Measurements from ENCODE around the gene RASGEF1C. TPM values are rescaled to one million over a fixed set of nuclear protein-coding genes. Genes with fewer than 3 reads are reported as not detected.

RASGEF1C gene
- total and polyA plus RNA-seq, 4 donors: 0.09 to 0.10 TPM; not detected in 2

DNA sequence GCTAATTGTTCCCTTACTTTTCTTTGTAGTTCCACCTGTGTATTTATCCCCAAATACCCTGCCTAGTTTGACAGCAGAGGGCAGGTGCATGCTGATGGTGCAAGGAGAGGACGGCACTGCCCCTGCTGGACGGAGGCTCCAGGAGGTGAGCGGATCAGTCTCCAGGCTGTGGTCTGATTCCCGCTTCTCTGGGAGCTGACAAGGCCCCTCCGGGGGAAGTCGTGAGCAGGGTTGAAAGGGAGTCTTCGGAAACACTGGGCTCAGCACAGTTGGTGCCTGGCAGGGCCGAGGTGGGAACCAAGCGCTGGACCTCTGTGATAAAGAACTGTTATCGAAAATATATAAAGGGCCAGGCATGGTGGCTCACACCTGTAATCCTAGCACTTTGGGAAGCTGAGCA is 52.9 kb downstream of the RASGEF1C start:
- H3K27ac ChIP-seq (ENCODE audit: low read depth in 1 of 2, low read length in 2 of 2): no peak overlapping the region
- WGBS: 86% methylated on average over 10 of the region's 10 CpGs

DNA sequence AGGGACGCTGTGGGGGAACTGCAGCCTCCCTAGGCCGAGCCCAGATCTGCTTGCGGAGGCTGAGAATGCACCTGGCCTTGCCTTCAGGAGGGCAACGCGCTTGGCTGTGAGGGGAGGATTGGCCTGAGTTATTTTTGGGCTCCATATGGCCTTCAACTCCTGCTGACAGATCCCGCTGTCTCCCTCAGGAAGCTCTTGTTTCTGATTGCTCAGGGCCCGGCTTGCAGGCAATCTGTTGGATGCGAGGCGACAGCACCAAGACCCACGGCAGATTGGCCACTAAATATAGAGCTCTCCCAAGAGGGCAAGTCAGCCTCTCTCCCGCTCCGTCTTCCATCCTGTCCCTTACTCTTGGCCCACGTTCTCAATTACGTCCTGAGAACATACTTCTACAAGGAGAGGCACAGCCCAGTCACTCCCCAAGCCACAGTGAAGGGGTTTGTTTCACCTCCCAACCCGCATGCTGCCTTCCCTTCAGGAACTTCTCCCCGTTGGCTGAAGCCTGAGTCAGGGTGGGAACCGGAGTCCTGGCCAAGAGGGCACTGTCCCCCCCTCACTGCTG is 53.6 kb downstream of the RASGEF1C start:
- 79% methylated on average over 17 of the region's 17 CpGs for WGBS
- H3K4me1 ChIP-seq (ENCODE audit: control insufficient read depth in 4 of 4, insufficient read depth in 4 of 4, low read length in 3 of 4): no peaks in the 10 kb centered on the region
- TF ChIP-seq NR2F2 (IDR thresholded peaks at IDR 0.05) (no peak), GABPA (IDR thresholded peaks at IDR 0.05 in 1 of 2, conservative IDR thresholded peaks at IDR 0.05 in 1 of 2) (no peak), RXRA (IDR thresholded peaks at IDR 0.05) (no peak), RAD21 (IDR thresholded peaks at IDR 0.05) (no peak), FOXA2 (IDR thresholded peaks at IDR 0.05) (no peak), HNF4G (IDR thresholded peaks at IDR 0.05) (no peak)
- TF ChIP-seq, protein P1, sequence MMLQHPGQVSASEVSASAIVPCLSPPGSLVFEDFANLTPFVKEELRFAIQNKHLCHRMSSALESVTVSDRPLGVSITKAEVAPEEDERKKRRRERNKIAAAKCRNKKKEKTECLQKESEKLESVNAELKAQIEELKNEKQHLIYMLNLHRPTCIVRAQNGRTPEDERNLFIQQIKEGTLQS (IDR thresholded peaks at IDR 0.05): no peak
- peaks cover 0 to 4% (median 1%) of the 10 kb centered on the region in 4 donors for H3K9me3 ChIP-seq (ENCODE audit: control insufficient read depth in 4 of 4, low read length in 3 of 4)
- peaks cover 0 to 1% (median 0%) of the 10 kb centered on the region in 4 donors for H3K36me3 ChIP-seq (ENCODE audit: control insufficient read depth in 4 of 4, insufficient read depth in 3 of 4, low read depth in 1 of 4, low read length in 3 of 4)
- H3K27ac ChIP-seq (ENCODE audit: low read depth in 1 of 2, low read length in 2 of 2): no peak overlapping the region
- peaks cover 0 to 2% (median 0%) of the 10 kb centered on the region in 4 donors for H3K27me3 ChIP-seq (ENCODE audit: control insufficient read depth in 4 of 4, insufficient read depth in 4 of 4, low read length in 3 of 4)
- H3K4me3 ChIP-seq (ENCODE audit: low read depth in 1 of 3, low read length in 3 of 3): no peak overlapping the region
- H3K9ac ChIP-seq (ENCODE audit: low read depth in 1 of 2, low read length in 2 of 2): no peak overlapping the region
- DNase-seq (ENCODE audit: low spot score): peak; percentile 28

More for the DNA sequence above, 52.9 kb downstream of the RASGEF1C start:
- TF ChIP-seq FOXA1 (IDR thresholded peaks at IDR 0.05) (no peak), JUND (IDR thresholded peaks at IDR 0.05) (no peak), NR2F2 (IDR thresholded peaks at IDR 0.05) (no peak)
- Histone ChIP-seq H3K4me1 (ENCODE audit: control insufficient read depth in 4 of 4, insufficient read depth in 4 of 4, low read length in 3 of 4) (no peaks in the 10 kb centered on the region), H3K36me3 (ENCODE audit: control insufficient read depth in 4 of 4, insufficient read depth in 3 of 4, low read depth in 1 of 4, low read length in 3 of 4) (peaks cover 0 to 1% (median 0%) of the 10 kb centered on the region in 4 donors), H3K4me3 (ENCODE audit: low read depth in 1 of 3, low read length in 3 of 3) (no peak overlapping the region), H3K9ac (ENCODE audit: low read depth in 1 of 2, low read length in 2 of 2) (no peak overlapping the region), H3K27me3 (ENCODE audit: control insufficient read depth in 4 of 4, insufficient read depth in 4 of 4, low read length in 3 of 4) (peaks cover 0 to 2% (median 0%) of the 10 kb centered on the region in 4 donors), H3K9me3 (ENCODE audit: control insufficient read depth in 4 of 4, low read length in 3 of 4) (peaks cover 0 to 4% (median 1%) of the 10 kb centered on the region in 4 donors)
- no peak for DNase-seq (ENCODE audit: low spot score)

DNA sequence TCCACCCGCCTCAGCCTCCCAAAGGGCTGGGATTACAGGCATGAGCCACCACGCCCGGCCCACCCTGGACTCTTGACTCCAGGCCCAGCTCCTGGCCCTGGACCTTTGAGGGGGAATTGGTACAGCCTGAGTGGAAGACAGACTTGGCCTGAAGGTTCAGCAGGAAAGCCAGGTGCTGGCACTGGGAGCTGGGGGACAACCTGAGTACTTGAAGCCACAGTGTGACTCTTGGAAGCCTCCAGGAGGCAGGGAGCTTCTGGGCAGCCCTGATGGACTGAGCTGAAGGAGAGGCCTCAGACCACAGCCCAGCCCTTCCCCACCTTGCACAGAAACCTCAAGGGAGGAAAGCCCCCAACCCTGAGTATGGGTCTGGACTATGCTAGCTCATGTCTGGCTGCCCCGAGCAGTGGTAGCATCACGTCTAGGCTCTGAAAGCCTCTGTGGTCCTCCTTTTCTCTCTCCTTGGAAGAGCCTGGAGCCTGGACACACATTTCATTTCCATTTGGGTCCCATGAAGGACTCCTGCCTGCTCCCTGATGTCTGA is 54.1 kb downstream of the RASGEF1C start:
- H3K27ac ChIP-seq (ENCODE audit: low read depth in 1 of 2, low read length in 2 of 2): no peak overlapping the region
- no peaks in the 10 kb centered on the region for H3K4me1 ChIP-seq (ENCODE audit: control insufficient read depth in 4 of 4, insufficient read depth in 4 of 4, low read length in 3 of 4)
- H3K9ac ChIP-seq (ENCODE audit: low read depth in 1 of 2, low read length in 2 of 2): no peak overlapping the region
- no peak for DNase-seq (ENCODE audit: low spot score)
- WGBS: 95% methylated on average over 5 of the region's 5 CpGs
- H3K27me3 ChIP-seq (ENCODE audit: control insufficient read depth in 4 of 4, insufficient read depth in 4 of 4, low read length in 3 of 4): peaks cover 0 to 2% (median 0%) of the 10 kb centered on the region in 4 donors
- TF ChIP-seq NR2F2 (IDR thresholded peaks at IDR 0.05): no peak
- no peak for TF ChIP-seq YY1 (IDR thresholded peaks at IDR 0.05)
- TF ChIP-seq REST (IDR thresholded peaks at IDR 0.05): no peak
- TF ChIP-seq, protein P2, sequence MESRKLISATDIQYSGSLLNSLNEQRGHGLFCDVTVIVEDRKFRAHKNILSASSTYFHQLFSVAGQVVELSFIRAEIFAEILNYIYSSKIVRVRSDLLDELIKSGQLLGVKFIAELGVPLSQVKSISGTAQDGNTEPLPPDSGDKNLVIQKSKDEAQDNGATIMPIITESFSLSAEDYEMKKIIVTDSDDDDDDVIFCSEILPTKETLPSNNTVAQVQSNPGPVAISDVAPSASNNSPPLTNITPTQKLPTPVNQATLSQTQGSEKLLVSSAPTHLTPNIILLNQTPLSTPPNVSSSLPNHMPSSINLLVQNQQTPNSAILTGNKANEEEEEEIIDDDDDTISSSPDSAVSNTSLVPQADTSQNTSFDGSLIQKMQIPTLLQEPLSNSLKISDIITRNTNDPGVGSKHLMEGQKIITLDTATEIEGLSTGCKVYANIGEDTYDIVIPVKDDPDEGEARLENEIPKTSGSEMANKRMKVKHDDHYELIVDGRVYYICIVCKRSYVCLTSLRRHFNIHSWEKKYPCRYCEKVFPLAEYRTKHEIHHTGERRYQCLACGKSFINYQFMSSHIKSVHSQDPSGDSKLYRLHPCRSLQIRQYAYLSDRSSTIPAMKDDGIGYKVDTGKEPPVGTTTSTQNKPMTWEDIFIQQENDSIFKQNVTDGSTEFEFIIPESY (IDR thresholded peaks at IDR 0.05): no peak
- no peak for TF ChIP-seq TAF1 (conservative IDR thresholded peaks at IDR 0.05)
- no peak for TF ChIP-seq GABPA (IDR thresholded peaks at IDR 0.05 in 1 of 2, conservative IDR thresholded peaks at IDR 0.05 in 1 of 2)
- TF ChIP-seq RXRA (IDR thresholded peaks at IDR 0.05): no peak
- TF ChIP-seq HNF4A (conservative IDR thresholded peaks at IDR 0.05): no peak
- TF ChIP-seq, protein P1 (IDR thresholded peaks at IDR 0.05): no peak
- TF ChIP-seq EGR1 (IDR thresholded peaks at IDR 0.05; ENCODE audit: low read depth in 2 of 2): no peak
- TF ChIP-seq FOXA1 (IDR thresholded peaks at IDR 0.05): no peak
- no peak for TF ChIP-seq JUND (IDR thresholded peaks at IDR 0.05)
- TF ChIP-seq CTCF (IDR thresholded peaks at IDR 0.05; ENCODE audit: low read depth, low read length, missing input control): no peak
- TF ChIP-seq SP1 (IDR thresholded peaks at IDR 0.05): no peak
- no peak overlapping the region for H3K4me3 ChIP-seq (ENCODE audit: low read depth in 1 of 3, low read length in 3 of 3)
- H3K36me3 ChIP-seq (ENCODE audit: control insufficient read depth in 4 of 4, insufficient read depth in 3 of 4, low read depth in 1 of 4, low read length in 3 of 4): peaks cover 0 to 1% (median 0%) of the 10 kb centered on the region in 4 donors
- peaks cover 0 to 4% (median 1%) of the 10 kb centered on the region in 4 donors for H3K9me3 ChIP-seq (ENCODE audit: control insufficient read depth in 4 of 4, low read length in 3 of 4)

All from liver (tissue), 9 donors.